ENCODE measurements around the gene PLCXD3.

GRCh38 chr5:41526699-41527098, 16.3 kb upstream of the PLCXD3 start:
- TF ChIP-seq POLR2A (IDR thresholded peaks at IDR 0.05; ENCODE audit: low read depth, low read length), result no peak
- TF ChIP-seq POLR2AphosphoS5 (IDR thresholded peaks at IDR 0.05; ENCODE audit: low read depth, low read length), result no peak
- TF ChIP-seq TAF1 (IDR thresholded peaks at IDR 0.05; ENCODE audit: borderline replicate concordance, low read depth, low read length), result no peak

Measured in GM12892 (cell line).